GM12878 (cell line): ENCODE measurements around the gene NEDD8. TPM values are rescaled to one million over a fixed set of nuclear protein-coding genes. Genes with fewer than 3 reads are reported as not detected.
A peak's percentile ranks its signal among the peaks of the same experiment; 100 is the strongest.

ENCODE experiments used
- ATAC-seq: fragments of 200-7000 bp; cut with Tn5 transposase; 3 replicates; pipeline ENCODE4 v1.9.1; 2020; ENCODE audit warnings: mild to moderate bottlenecking, moderate library complexity
- BruUV-seq: library from RNA; stranded (reverse); fragments of 400-500 nt; replicated peaks from 2 replicates; lab custom pipeline; 2021; lab: Mats Ljungman, UMichigan
- CTCF ChIA-PET: fragments of 300-600 bp; sonication (Branson Sonifier 250); formaldehyde crosslinking; extraction: SDS; loops from one replicate; lab custom pipeline; 2021; ENCODE audit warnings: inconsistent platforms; lab: Yijun Ruan, JAX
- POLR2A ChIA-PET: fragments of 350-600 bp; formaldehyde crosslinking; extraction: SDS; loops from one replicate; lab custom pipeline; 2021; ENCODE audit warnings: inconsistent platforms; lab: Charles Lee
- RAD21 ChIA-PET: fragments of 300-600 bp; sonication (Branson Sonifier 250); formaldehyde crosslinking; loops from one replicate; lab custom pipeline; 2023; ENCODE audit warnings: antibody characterized with exemption; ENCODE audit not compliant: unreplicated experiment; lab: Charles Lee
- SMC1A ChIA-PET: fragments of 300-600 bp; sonication (Branson Sonifier 250); formaldehyde crosslinking; loops from one replicate; lab custom pipeline; 2023; ENCODE audit not compliant: unreplicated experiment, uncharacterized antibody; lab: Charles Lee
- DNase-seq: peaks from one replicate; pipeline ENCODE4 v3.0.0-alpha.2; 2011; ENCODE audit warnings: low read depth, low spot score
- FAIRE-seq: peaks from 3 replicates; lab custom pipeline; 2011; peaks lifted over from hg19 to GRCh38; lab: Jason Lieb, UNC
- H2AFZ ChIP-seq: 2 replicates; pipeline ENCODE4 v1.6.0; 2011; ENCODE audit warnings: low read depth, low read length, control low read depth; ENCODE audit not compliant: control insufficient read depth
- H3K27ac ChIP-seq: 2 replicates; pipeline ENCODE4 v1.5.1; 2011; ENCODE audit warnings: control low read depth; ENCODE audit not compliant: control insufficient read depth, insufficient read depth
- H3K27me3 ChIP-seq, 2 experiments: replicated peaks in 1 of 2; 2 replicates each; pipeline versions ENCODE4 v1.6.0 to v1.6.1; 2011; ENCODE audit warnings: low read length in 1 of 2; ENCODE audit not compliant: control insufficient read depth in 2 of 2, insufficient read depth in 2 of 2
- H3K36me3 ChIP-seq, 2 experiments: 2 replicates each; pipeline ENCODE4 v1.5.1; 2011; ENCODE audit warnings: low read length in 1 of 2; ENCODE audit not compliant: control insufficient read depth in 2 of 2, insufficient read depth in 2 of 2
- H3K4me1 ChIP-seq: 2 replicates; pipeline ENCODE4 v1.6.1; 2011; ENCODE audit warnings: mild to moderate bottlenecking, low read length, moderate library complexity, mixed read lengths; ENCODE audit not compliant: control insufficient read depth, insufficient read depth
- H3K4me2 ChIP-seq: 2 replicates; pipeline ENCODE4 v1.6.0; 2011; ENCODE audit warnings: control low read depth; ENCODE audit not compliant: control insufficient read depth, insufficient read depth
- H3K4me3 ChIP-seq: fragments of 200-600 bp; sonication (generic); 2 replicates; pipeline ENCODE4 v1.5.1; 2016
- H3K79me2 ChIP-seq: 2 replicates; pipeline ENCODE4 v1.6.0; 2011; ENCODE audit warnings: low read length; ENCODE audit not compliant: control insufficient read depth, insufficient read depth
- H3K9ac ChIP-seq: 2 replicates; pipeline ENCODE4 v1.8.0; 2011; ENCODE audit warnings: low read length, control low read depth, mixed read lengths; ENCODE audit not compliant: control insufficient read depth, insufficient read depth
- H3K9me3 ChIP-seq: replicated peaks from 3 replicates; pipeline ENCODE4 v1.5.1; 2011; ENCODE audit warnings: mild to moderate bottlenecking, low read length; ENCODE audit not compliant: control insufficient read depth, insufficient read depth
- H4K20me1 ChIP-seq: 2 replicates; pipeline ENCODE4 v1.6.0; 2011; ENCODE audit not compliant: control insufficient read depth, insufficient read depth
- ATF7 ChIP-seq: fragments of 450-650 bp; IDR thresholded peaks from 2 replicates; pipeline ENCODE4 v1.6.1; 2016; ENCODE audit warnings: low read depth, mild to moderate bottlenecking
- BCL11A ChIP-seq: IDR thresholded peaks from 2 replicates; pipeline ENCODE4 v1.6.1; 2011; ENCODE audit warnings: low read depth, low read length
- BHLHE40 ChIP-seq, 2 experiments: fragments of 450-650 bp in 1 of 2; IDR thresholded peaks; 2 replicates each; pipeline ENCODE4 v1.6.1; 2011 to 2017; ENCODE audit warnings: low read depth in 2 of 2, borderline replicate concordance in 1 of 2, improper control_type of control experiment in 1 of 2, low read length in 1 of 2, mild to moderate bottlenecking in 1 of 2
- GATAD2B ChIP-seq: fragments of 450-650 bp; conservative IDR thresholded peaks from 2 replicates; pipeline ENCODE4 v1.6.1; 2017; ENCODE audit warnings: low read depth, mild to moderate bottlenecking, moderate library complexity
- IKZF1 ChIP-seq: fragments of 450-650 bp; conservative IDR thresholded peaks from 2 replicates; pipeline ENCODE4 v1.6.1; 2017; ENCODE audit warnings: antibody characterized with exemption, mild to moderate bottlenecking
- IKZF2 ChIP-seq, 2 experiments: fragments of 450-650 bp; IDR thresholded peaks; 2 replicates each; pipeline ENCODE4 v1.6.1; 2017; ENCODE audit warnings: mild to moderate bottlenecking in 2 of 2, moderate library complexity in 2 of 2
- IRF4 ChIP-seq: IDR thresholded peaks from 2 replicates; pipeline ENCODE4 v1.6.1; 2011; ENCODE audit warnings: low read depth, low read length
- JUNB ChIP-seq: IDR thresholded peaks from 2 replicates; pipeline ENCODE4 v1.6.1; 2016; ENCODE audit warnings: antibody characterized with exemption, mild to moderate bottlenecking
- MTA2 ChIP-seq: fragments of 450-650 bp; IDR thresholded peaks from 2 replicates; pipeline ENCODE4 v1.6.1; 2016; ENCODE audit warnings: low read depth, mild to moderate bottlenecking, moderate library complexity
- MXI1 ChIP-seq: fragments of 150-350 bp; IDR thresholded peaks from 2 replicates; pipeline ENCODE4 v1.6.1; 2011; ENCODE audit warnings: low read depth, mild to moderate bottlenecking, inconsistent platforms, low read length, improper control_type of control experiment
- NBN ChIP-seq: fragments of 450-650 bp; IDR thresholded peaks from 2 replicates; pipeline ENCODE4 v1.6.1; 2016
- NRF1 ChIP-seq: conservative IDR thresholded peaks from 2 replicates; pipeline ENCODE4 v1.6.1; 2011; ENCODE audit warnings: mild to moderate bottlenecking, low read depth, low read length, improper control_type of control experiment
- PKNOX1 ChIP-seq: fragments of 450-650 bp; IDR thresholded peaks from 2 replicates; pipeline ENCODE4 v1.6.1; 2016; ENCODE audit warnings: mild to moderate bottlenecking
- POLR2AphosphoS5 ChIP-seq: IDR thresholded peaks from 2 replicates; pipeline ENCODE4 v1.6.1; 2011; ENCODE audit warnings: mild to moderate bottlenecking, low read length, inconsistent platforms
- SMARCA5 ChIP-seq: fragments of 450-650 bp; IDR thresholded peaks from 2 replicates; pipeline ENCODE4 v1.6.1; 2017; ENCODE audit warnings: mild to moderate bottlenecking
- YY1 ChIP-seq: IDR thresholded peaks from 2 replicates; pipeline ENCODE4 v1.6.1; 2011; ENCODE audit warnings: low read depth, mild to moderate bottlenecking, low read length
- ZNF687 ChIP-seq: fragments of 450-650 bp; IDR thresholded peaks from 2 replicates; pipeline ENCODE4 v1.6.1; 2017; ENCODE audit warnings: mild to moderate bottlenecking, moderate library complexity
- WGBS: methylation state at CpG from one replicate; pipeline ENCODE4 v1.1.6; 2016; ENCODE audit warnings: low lambda C conversion rate; ENCODE audit not compliant: insufficient replicate concordance, insufficient coverage; ENCODE audit errors: missing lambda C conversion rate; 5-methylcytosine and 5-hydroxymethylcytosine counted together
- in situ Hi-C: fragments of 300-500 bp; cut with MboI; formaldehyde crosslinking; loops from 9 replicates; pipeline ENCODE4 v1.14.3; 2018; ENCODE audit warnings: mixed read lengths
- intact Hi-C: fragments of 100-400 bp; cut with micrococcal nuclease; formaldehyde crosslinking; loops from one replicate; pipeline ENCODE4 v1.14.2; 2022; ENCODE audit not compliant: unreplicated experiment
- polyA plus RNA-seq, 11 experiments: library from polyadenylated mRNA; depleted of rRNA in 4 of 11; unstranded in 6 of 11; stranded (reverse) in 5 of 11; fragments of >200 nt; fragmentation: Nextera tagmentation in 4 of 11; fragmentation: Illumina TruSeq in 1 of 11; extraction: Ambion mirVana in 4 of 11; extraction: Trizol in 1 of 11; gene quantifications; 1 replicate in 1 of 11; 2 replicates in 10 of 11; pipeline versions ENCODE4 v1.2.1 to v1.2.3, GENCODE V29; 2011 to 2016; ENCODE audit warnings: inconsistent platforms in 2 of 11, missing spikeins in 2 of 11, low read depth in 1 of 11
- total RNA-seq, 4 experiments: library from RNA; depleted of rRNA in 3 of 4; stranded (reverse); fragments of >200 nt in 3 of 4; fragmentation: Illumina TruSeq in 1 of 4; extraction: Trizol in 1 of 4; gene quantifications; 2 replicates each; pipeline versions ENCODE4 v1.2.1 to v1.2.3, GENCODE V29; 2013 to 2021
- TF ChIP-seq, protein P1 (sequence below): fragments of 450-650 bp; IDR thresholded peaks from 2 replicates; pipeline ENCODE4 v1.6.1; 2017; ENCODE audit warnings: low read depth, mild to moderate bottlenecking, moderate library complexity

The NEDD8 gene
- total and polyA plus RNA-seq, 10 of the 15 experiments (the other 5 are each of a cell fraction or from before 2014, with no cell fraction given) = 164 to 991 (median 300) TPM

DNA sequence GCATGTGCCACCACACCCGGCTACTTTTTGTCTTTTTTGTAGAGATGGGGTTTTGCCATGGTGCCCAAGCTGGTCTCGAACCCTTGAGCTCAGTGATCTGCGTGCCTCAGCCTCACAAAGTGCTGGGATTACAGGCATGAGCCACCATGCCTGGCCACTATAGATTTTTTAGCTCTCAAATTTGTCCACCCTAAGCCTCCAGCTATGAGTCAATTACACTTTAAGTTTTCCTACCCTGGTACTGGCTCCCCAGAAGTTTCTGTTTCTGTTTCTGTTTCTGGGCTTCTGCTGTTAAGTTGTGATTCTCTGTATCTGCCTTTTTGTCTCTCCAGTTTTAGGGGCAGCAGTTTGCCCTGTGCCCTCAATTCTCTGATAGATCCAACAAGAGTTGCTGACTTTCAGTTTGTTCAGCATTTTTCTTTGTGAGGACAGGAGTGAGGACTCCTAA lies 14.6 kb upstream of the NEDD8 start:
- H3K79me2 ChIP-seq = peaks cover 4% of the 10 kb centered on the region
- intact Hi-C loops (loop anchor here (1.0 kb wide), 1 partner anchor 25 kb away; the partner anchor contains the start of gene RABGGTA), in situ Hi-C loops (no loop called here)
- no peaks in the 10 kb centered on the region; a peak in 1 of 4 replicates for H3K36me3 ChIP-seq
- H3K4me2 ChIP-seq = peak overlapping the region; percentile 43
- WGBS = 0% methylated on average over 3 of the region's 3 CpGs
- POLR2A ChIA-PET = interaction anchor here (0.7 to 9.2 kb wide), 20 partner anchors 12 to 185 kb away, joined by 3 to 171 read pairs (median 4); partner anchors contain the start of genes CHMP4A, CIDEB, DCAF11 and DHRS1
- H3K9ac ChIP-seq = peak overlapping the region; percentile 16; the same call in 1 of the 2 replicates
- 0 out of 2 replicates have a peak overlapping the region, but pooled peaks have one; percentile 18 for H3K4me3 ChIP-seq
- no peaks in the 10 kb centered on the region for H3K9me3 ChIP-seq
- H2AFZ ChIP-seq = peak overlapping the region; percentile 7
- peak; percentile 68 for DNase-seq
- ATAC-seq = peak; percentile 37
- BruUV-seq = no TSS peak
- FAIRE-seq = peak; percentile 90
- RAD21 ChIA-PET = interaction anchor here (0.7 to 7.2 kb wide), 15 partner anchors 12 to 1633 kb away, joined by 3 to 231 read pairs (median 4); partner anchors contain the start of genes CIDEB, DCAF11, DHRS1 and IPO4
- CTCF ChIA-PET = interaction anchor here (0.6 to 12.3 kb wide), 20 partner anchors 12 to 1685 kb away, joined by 3 to 368 read pairs (median 4); partner anchors contain the start of genes CHMP4A, CIDEB, DHRS1 and LTB4R
- no peaks in the 10 kb centered on the region for H4K20me1 ChIP-seq
- H3K4me1 ChIP-seq = peaks cover 44% of the 10 kb centered on the region
- H3K27ac ChIP-seq = peak overlapping the region; percentile 58
- no peaks in the 10 kb centered on the region for H3K27me3 ChIP-seq
- SMC1A ChIA-PET = interaction anchor here (0.9 to 11.0 kb wide), 17 partner anchors 12 to 190 kb away, joined by 3 to 201 read pairs (median 4); partner anchors contain the start of genes CIDEB, DHRS1, IRF9 and NOP9
- peak; percentile 72 to 77; a peak in 3 of 4 replicates for TF ChIP-seq IKZF2 (IDR thresholded peaks at IDR 0.05)
- peak; percentile 35; the same call in 1 of the 2 replicates for TF ChIP-seq MTA2
- peak; percentile 59; the same call in 1 of the 2 replicates for TF ChIP-seq IRF4
- TF ChIP-seq PKNOX1 = peak; percentile 41; the same call in 1 of the 2 replicates
- TF ChIP-seq NBN = no peak
- peak; percentile 47; the same call in 1 of the 2 replicates for TF ChIP-seq ZNF687
- peak; percentile 34; the same call in 1 of the 2 replicates for TF ChIP-seq ATF7
- TF ChIP-seq, protein P1, sequence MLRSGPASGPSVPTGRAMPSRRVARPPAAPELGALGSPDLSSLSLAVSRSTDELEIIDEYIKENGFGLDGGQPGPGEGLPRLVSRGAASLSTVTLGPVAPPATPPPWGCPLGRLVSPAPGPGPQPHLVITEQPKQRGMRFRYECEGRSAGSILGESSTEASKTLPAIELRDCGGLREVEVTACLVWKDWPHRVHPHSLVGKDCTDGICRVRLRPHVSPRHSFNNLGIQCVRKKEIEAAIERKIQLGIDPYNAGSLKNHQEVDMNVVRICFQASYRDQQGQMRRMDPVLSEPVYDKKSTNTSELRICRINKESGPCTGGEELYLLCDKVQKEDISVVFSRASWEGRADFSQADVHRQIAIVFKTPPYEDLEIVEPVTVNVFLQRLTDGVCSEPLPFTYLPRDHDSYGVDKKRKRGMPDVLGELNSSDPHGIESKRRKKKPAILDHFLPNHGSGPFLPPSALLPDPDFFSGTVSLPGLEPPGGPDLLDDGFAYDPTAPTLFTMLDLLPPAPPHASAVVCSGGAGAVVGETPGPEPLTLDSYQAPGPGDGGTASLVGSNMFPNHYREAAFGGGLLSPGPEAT = peak; percentile 41; the same call in 1 of the 2 replicates
- peak in 1 of 2 experiments; percentile 28; a peak in 1 of 4 replicates for TF ChIP-seq BHLHE40 (IDR thresholded peaks at IDR 0.05; ENCODE audit: borderline replicate concordance in 1 of 2, low read depth in 2 of 2, low read length in 1 of 2)
- TF ChIP-seq JUNB = peak; percentile 48; the same call in 1 of the 2 replicates
- TF ChIP-seq NRF1 = no peak
- no peak for TF ChIP-seq SMARCA5
- peak; percentile 68 for TF ChIP-seq POLR2AphosphoS5
- peak; percentile 39; the same call in 1 of the 2 replicates for TF ChIP-seq MXI1
- TF ChIP-seq GATAD2B = 0 out of 2 replicates have a peak, but pooled peaks have one; percentile 19
- TF ChIP-seq IKZF1 = peak; percentile 53; the same call in 1 of the 2 replicates
- no peak for TF ChIP-seq YY1
- 0 out of 2 replicates have a peak, but pooled peaks have one; percentile 8 for TF ChIP-seq BCL11A
